HepG2 (cell line): Measurements from ENCODE around the gene DPYD. TPM values are rescaled to one million over a fixed set of nuclear protein-coding genes. Genes with fewer than 3 reads are reported as not detected.

ENCODE experiments used
- AKAP8 ChIP-seq: sonication (generic); formaldehyde crosslinking; IDR thresholded peaks from 2 replicates; pipeline ENCODE4 v1.5.1; 2020; ENCODE audit warnings: mild to moderate bottlenecking, missing genetic modification reagents
- CCAR2 ChIP-seq: fragments of 200-400 bp; formaldehyde crosslinking; optimal IDR thresholded peaks from 2 replicates; pipeline ENCODE3; 2018; ENCODE audit warnings: low read depth, mild to moderate bottlenecking, low read length, moderate library complexity
- KAT2B ChIP-seq: fragments of 150-350 bp; IDR thresholded peaks from 2 replicates; pipeline ENCODE4 v1.6.1; 2014; ENCODE audit warnings: low read depth, low read length, borderline replicate concordance
- NFIB ChIP-seq: sonication (generic); formaldehyde crosslinking; IDR thresholded peaks from 2 replicates; pipeline ENCODE4 v1.9.0; 2021; ENCODE audit warnings: missing genetic modification reagents, mild to moderate bottlenecking, borderline replicate concordance
- PRPF4 ChIP-seq: fragments of 200-400 bp; formaldehyde crosslinking; IDR thresholded peaks from 2 replicates; pipeline ENCODE4 v1.6.1; 2016; ENCODE audit warnings: low read length, low read depth; ENCODE audit not compliant: poor library complexity, severe bottlenecking
- SKI ChIP-seq: fragments of 450-650 bp; IDR thresholded peaks from one replicate; pipeline ENCODE4 v1.6.1; 2018; ENCODE audit warnings: mild to moderate bottlenecking; ENCODE audit not compliant: partially characterized antibody
- TMF1 ChIP-seq: sonication (generic); formaldehyde crosslinking; IDR thresholded peaks from 2 replicates; pipeline ENCODE4 v1.8.1; 2022; ENCODE audit warnings: low read depth, missing genetic modification reagents
- YEATS4 ChIP-seq: sonication (generic); formaldehyde crosslinking; IDR thresholded peaks from 2 replicates; pipeline ENCODE4 v1.4.0; 2020; ENCODE audit warnings: missing genetic modification reagents, borderline replicate concordance
- ZFP82 ChIP-seq: sonication (generic); formaldehyde crosslinking; IDR thresholded peaks from 2 replicates; pipeline ENCODE4 v1.5.1; 2020; ENCODE audit warnings: mild to moderate bottlenecking, missing genetic modification reagents, borderline replicate concordance
- ZNF124 ChIP-seq: sonication (generic); formaldehyde crosslinking; IDR thresholded peaks from 2 replicates; pipeline ENCODE4 v1.4.0; 2020; ENCODE audit warnings: missing genetic modification reagents
- ZNF766 ChIP-seq: sonication (generic); formaldehyde crosslinking; IDR thresholded peaks from 2 replicates; pipeline ENCODE4 v1.5.0; 2020; ENCODE audit warnings: missing genetic modification reagents, borderline replicate concordance
- ZNF768 ChIP-seq: sonication (generic); formaldehyde crosslinking; IDR thresholded peaks from 2 replicates; pipeline ENCODE4 v1.4.0; 2020; ENCODE audit warnings: missing genetic modification reagents
- polyA plus RNA-seq, 8 experiments: library from polyadenylated mRNA; depleted of rRNA in 3 of 8; stranded (reverse) in 7 of 8; unstranded in 1 of 8; fragments of >200 nt; fragmentation: Illumina TruSeq in 4 of 8; extraction: Trizol in 4 of 8; gene quantifications; 2 replicates each; pipeline versions ENCODE4 v1.2.1 to v1.2.3, GENCODE V29; 2011 to 2016; ENCODE audit warnings: low read depth in 4 of 8, missing spikeins in 1 of 8, mixed read lengths in 1 of 8; ENCODE audit not compliant: insufficient read depth in 1 of 8
- total RNA-seq, 5 experiments: library from RNA; depleted of rRNA; stranded (reverse); fragments of >200 nt; fragmentation: Illumina TruSeq; extraction: Trizol; gene quantifications; 2 replicates each; pipeline ENCODE4 v1.2.3, GENCODE V29; 2016; ENCODE audit warnings: low read depth in 1 of 5
- TF ChIP-seq, protein P1 (sequence below): sonication (generic); formaldehyde crosslinking; conservative IDR thresholded peaks from 2 replicates; pipeline ENCODE4 v1.4.0; 2020; ENCODE audit warnings: mild to moderate bottlenecking, missing genetic modification reagents, moderate library complexity
- TF ChIP-seq, protein P2 (sequence below): sonication (generic); formaldehyde crosslinking; IDR thresholded peaks from 2 replicates; pipeline ENCODE4 v1.4.0; 2020; ENCODE audit warnings: mild to moderate bottlenecking, missing genetic modification reagents
- TF ChIP-seq, protein P3 (sequence below): sonication (generic); formaldehyde crosslinking; conservative IDR thresholded peaks from 2 replicates; pipeline ENCODE4 v1.8.0; 2022; ENCODE audit warnings: mild to moderate bottlenecking, moderate library complexity, missing genetic modification reagents
- TF ChIP-seq, protein P4 (sequence below): sonication (generic); formaldehyde crosslinking; IDR thresholded peaks from 2 replicates; pipeline ENCODE4 v1.4.0; 2020; ENCODE audit warnings: missing genetic modification reagents
- TF ChIP-seq, protein P5 (sequence below): sonication (generic); formaldehyde crosslinking; IDR thresholded peaks from 2 replicates; pipeline ENCODE4 v1.5.1; 2020; ENCODE audit warnings: missing genetic modification reagents, mild to moderate bottlenecking, borderline replicate concordance

The DPYD gene
- total and polyA plus RNA-seq, 2 of the 13 experiments (the other 11 are each of a cell fraction or from before 2014, with no cell fraction given): 1.3 to 3.4 TPM

DNA sequence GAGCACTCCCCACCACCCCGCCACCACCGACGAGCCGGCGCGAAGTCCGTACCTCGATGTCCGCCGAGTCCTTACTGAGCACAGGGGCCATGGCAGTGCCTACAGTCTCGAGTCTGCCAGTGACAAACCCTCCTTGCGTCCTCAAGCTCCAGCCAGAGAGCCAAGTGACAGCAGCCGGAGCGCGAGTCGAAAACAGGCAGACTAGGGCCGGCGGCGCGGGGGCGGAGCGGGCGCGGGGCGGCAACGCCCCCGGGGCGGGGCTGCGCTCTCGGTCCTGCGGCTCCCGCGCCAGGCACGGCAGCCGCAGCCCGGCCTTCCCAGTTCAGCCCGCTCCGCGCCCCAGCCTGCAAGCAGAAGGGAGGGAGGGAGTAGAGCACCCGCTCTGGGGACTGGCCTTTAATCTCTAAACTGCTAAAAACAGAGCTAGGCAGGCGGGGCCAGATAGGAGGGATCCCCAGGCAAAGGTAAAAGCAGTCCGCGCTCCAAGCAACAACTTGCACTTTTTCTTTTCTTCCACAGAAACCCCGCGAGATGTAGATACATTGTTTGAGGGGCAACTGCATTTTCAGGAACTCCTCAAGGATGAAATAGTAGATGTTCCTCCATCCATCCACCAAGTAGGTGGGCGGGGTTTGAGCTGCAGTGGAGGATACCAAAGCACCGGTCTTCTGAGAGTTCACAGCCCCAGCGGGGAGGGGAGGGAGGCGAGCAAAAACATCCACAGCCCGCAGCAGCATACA lies at the start of gene DPYD (continued):
- TF ChIP-seq, protein P1, sequence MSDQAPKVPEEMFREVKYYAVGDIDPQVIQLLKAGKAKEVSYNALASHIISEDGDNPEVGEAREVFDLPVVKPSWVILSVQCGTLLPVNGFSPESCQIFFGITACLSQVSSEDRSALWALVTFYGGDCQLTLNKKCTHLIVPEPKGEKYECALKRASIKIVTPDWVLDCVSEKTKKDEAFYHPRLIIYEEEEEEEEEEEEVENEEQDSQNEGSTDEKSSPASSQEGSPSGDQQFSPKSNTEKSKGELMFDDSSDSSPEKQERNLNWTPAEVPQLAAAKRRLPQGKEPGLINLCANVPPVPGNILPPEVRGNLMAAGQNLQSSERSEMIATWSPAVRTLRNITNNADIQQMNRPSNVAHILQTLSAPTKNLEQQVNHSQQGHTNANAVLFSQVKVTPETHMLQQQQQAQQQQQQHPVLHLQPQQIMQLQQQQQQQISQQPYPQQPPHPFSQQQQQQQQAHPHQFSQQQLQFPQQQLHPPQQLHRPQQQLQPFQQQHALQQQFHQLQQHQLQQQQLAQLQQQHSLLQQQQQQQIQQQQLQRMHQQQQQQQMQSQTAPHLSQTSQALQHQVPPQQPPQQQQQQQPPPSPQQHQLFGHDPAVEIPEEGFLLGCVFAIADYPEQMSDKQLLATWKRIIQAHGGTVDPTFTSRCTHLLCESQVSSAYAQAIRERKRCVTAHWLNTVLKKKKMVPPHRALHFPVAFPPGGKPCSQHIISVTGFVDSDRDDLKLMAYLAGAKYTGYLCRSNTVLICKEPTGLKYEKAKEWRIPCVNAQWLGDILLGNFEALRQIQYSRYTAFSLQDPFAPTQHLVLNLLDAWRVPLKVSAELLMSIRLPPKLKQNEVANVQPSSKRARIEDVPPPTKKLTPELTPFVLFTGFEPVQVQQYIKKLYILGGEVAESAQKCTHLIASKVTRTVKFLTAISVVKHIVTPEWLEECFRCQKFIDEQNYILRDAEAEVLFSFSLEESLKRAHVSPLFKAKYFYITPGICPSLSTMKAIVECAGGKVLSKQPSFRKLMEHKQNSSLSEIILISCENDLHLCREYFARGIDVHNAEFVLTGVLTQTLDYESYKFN (CRISPR knock-in tag): 0 out of 2 replicates have a peak, but pooled peaks have one; percentile 4
- TF ChIP-seq YEATS4 (CRISPR knock-in tag): 0 out of 2 replicates have a peak, but pooled peaks have one; percentile 41
- no peak for TF ChIP-seq NFIB
- no peak for TF ChIP-seq PRPF4
- TF ChIP-seq SKI: peak; percentile 18
- no peak for TF ChIP-seq CCAR2
- no peak for TF ChIP-seq KAT2B
- TF ChIP-seq, protein P2, sequence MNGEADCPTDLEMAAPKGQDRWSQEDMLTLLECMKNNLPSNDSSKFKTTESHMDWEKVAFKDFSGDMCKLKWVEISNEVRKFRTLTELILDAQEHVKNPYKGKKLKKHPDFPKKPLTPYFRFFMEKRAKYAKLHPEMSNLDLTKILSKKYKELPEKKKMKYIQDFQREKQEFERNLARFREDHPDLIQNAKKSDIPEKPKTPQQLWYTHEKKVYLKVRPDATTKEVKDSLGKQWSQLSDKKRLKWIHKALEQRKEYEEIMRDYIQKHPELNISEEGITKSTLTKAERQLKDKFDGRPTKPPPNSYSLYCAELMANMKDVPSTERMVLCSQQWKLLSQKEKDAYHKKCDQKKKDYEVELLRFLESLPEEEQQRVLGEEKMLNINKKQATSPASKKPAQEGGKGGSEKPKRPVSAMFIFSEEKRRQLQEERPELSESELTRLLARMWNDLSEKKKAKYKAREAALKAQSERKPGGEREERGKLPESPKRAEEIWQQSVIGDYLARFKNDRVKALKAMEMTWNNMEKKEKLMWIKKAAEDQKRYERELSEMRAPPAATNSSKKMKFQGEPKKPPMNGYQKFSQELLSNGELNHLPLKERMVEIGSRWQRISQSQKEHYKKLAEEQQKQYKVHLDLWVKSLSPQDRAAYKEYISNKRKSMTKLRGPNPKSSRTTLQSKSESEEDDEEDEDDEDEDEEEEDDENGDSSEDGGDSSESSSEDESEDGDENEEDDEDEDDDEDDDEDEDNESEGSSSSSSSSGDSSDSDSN (CRISPR knock-in tag): peak; percentile 72; the same call in 1 of the 2 replicates
- TF ChIP-seq, protein P3, sequence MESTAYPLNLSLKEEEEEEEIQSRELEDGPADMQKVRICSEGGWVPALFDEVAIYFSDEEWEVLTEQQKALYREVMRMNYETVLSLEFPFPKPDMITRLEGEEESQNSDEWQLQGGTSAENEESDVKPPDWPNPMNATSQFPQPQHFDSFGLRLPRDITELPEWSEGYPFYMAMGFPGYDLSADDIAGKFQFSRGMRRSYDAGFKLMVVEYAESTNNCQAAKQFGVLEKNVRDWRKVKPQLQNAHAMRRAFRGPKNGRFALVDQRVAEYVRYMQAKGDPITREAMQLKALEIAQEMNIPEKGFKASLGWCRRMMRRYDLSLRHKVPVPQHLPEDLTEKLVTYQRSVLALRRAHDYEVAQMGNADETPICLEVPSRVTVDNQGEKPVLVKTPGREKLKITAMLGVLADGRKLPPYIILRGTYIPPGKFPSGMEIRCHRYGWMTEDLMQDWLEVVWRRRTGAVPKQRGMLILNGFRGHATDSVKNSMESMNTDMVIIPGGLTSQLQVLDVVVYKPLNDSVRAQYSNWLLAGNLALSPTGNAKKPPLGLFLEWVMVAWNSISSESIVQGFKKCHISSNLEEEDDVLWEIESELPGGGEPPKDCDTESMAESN (CRISPR knock-in tag): no peak
- TF ChIP-seq ZNF124 (CRISPR knock-in tag): no peak
- 0 out of 2 replicates have a peak, but pooled peaks have one; percentile 11 for TF ChIP-seq ZNF768 (CRISPR knock-in tag)
- TF ChIP-seq ZFP82 (CRISPR knock-in tag): no peak
- TF ChIP-seq TMF1 (CRISPR knock-in tag): 0 out of 2 replicates have a peak, but pooled peaks have one; percentile 42
- no peak for TF ChIP-seq AKAP8 (CRISPR knock-in tag)
- no peak for TF ChIP-seq ZNF766 (CRISPR knock-in tag)
- TF ChIP-seq, protein P4, sequence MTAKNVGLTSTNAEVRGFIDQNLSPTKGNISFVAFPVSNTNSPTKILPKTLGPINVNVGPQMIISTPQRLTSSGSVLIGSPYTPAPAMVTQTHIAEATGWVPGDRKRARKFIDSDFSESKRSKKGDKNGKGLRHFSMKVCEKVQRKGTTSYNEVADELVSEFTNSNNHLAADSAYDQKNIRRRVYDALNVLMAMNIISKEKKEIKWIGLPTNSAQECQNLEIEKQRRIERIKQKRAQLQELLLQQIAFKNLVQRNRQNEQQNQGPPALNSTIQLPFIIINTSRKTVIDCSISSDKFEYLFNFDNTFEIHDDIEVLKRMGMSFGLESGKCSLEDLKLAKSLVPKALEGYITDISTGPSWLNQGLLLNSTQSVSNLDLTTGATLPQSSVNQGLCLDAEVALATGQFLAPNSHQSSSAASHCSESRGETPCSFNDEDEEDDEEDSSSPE (CRISPR knock-in tag): 0 out of 2 replicates have a peak, but pooled peaks have one; percentile 28
- TF ChIP-seq, protein P5, sequence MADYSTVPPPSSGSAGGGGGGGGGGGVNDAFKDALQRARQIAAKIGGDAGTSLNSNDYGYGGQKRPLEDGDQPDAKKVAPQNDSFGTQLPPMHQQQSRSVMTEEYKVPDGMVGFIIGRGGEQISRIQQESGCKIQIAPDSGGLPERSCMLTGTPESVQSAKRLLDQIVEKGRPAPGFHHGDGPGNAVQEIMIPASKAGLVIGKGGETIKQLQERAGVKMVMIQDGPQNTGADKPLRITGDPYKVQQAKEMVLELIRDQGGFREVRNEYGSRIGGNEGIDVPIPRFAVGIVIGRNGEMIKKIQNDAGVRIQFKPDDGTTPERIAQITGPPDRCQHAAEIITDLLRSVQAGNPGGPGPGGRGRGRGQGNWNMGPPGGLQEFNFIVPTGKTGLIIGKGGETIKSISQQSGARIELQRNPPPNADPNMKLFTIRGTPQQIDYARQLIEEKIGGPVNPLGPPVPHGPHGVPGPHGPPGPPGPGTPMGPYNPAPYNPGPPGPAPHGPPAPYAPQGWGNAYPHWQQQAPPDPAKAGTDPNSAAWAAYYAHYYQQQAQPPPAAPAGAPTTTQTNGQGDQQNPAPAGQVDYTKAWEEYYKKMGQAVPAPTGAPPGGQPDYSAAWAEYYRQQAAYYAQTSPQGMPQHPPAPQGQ (CRISPR knock-in tag): no peak
